Type B pancreatic cell (in vitro differentiated cells): ENCODE results near the gene OTULINL. TPM values are rescaled to one million over a fixed set of nuclear protein-coding genes. Genes with fewer than 3 reads are reported as not detected.

Experiments
- DNase-seq: peaks from one replicate; pipeline ENCODE4 v3.0.0; 2021; ENCODE audit warnings: mixed read lengths; ENCODE audit not compliant: unreplicated experiment; ENCODE audit errors: extremely low spot score
- H3K27ac Mint-ChIP-seq: 2 replicates; pipeline ENCODE4 v1.8.0; 2021; ENCODE audit warnings: mild to moderate bottlenecking, mixed read lengths
- H3K27me3 Mint-ChIP-seq: 2 replicates; pipeline ENCODE4 v1.8.0; 2021; ENCODE audit warnings: mixed read lengths
- H3K36me3 Mint-ChIP-seq: 2 replicates; pipeline ENCODE4 v1.8.0; 2021; ENCODE audit warnings: mixed read lengths
- H3K4me1 Mint-ChIP-seq: one replicate; pipeline ENCODE4 v1.8.0; 2021; ENCODE audit warnings: mixed read lengths; ENCODE audit not compliant: unreplicated experiment
- H3K4me3 Mint-ChIP-seq: 2 replicates; pipeline ENCODE4 v1.8.0; 2021; ENCODE audit warnings: mild to moderate bottlenecking, mixed read lengths
- H3K9me3 Mint-ChIP-seq: 2 replicates; pipeline ENCODE4 v1.8.0; 2021; ENCODE audit warnings: mixed read lengths
- total RNA-seq: library from RNA; stranded (reverse); gene quantifications from 2 replicates; pipeline ENCODE4 v1.2.1, GENCODE V29; 2021; ENCODE audit warnings: low replicate concordance
- TF ChIP-seq, protein P1 (sequence below): fragments of 200-600 bp; sonication (generic); conservative IDR thresholded peaks from 2 replicates; pipeline ENCODE4 v1.5.0; 2021; ENCODE audit warnings: antibody characterized with exemption, mild to moderate bottlenecking

Gene OTULINL
- total RNA-seq, 1 donor from 2014 or later = 7.1 TPM

DNA sequence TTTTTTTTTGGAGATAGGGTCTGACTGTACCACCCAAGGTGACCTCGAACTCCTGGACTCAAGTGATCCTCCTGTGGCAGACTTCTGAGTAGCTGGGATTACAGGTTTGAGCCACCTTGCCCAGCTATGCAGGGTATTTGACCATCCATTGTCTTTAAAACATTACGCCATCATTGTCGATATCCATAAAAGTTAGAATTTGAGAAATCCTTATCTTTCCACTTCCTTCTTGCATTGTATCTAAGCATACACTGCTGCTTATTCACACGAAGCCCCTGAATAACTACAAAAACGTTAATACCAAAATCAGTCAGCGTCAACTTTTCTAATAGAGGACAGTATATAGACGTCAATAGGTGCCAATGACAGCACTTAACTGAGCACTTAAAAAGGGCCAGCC lies 5.4 kb upstream of the OTULINL start:
- Mint-ChIP-seq H3K36me3 (no peaks in the 10 kb centered on the region), H3K4me3 (no peak overlapping the region), H3K4me1 (peaks cover 10% of the 10 kb centered on the region), H3K27ac (no peak overlapping the region), H3K9me3 (no peaks in the 10 kb centered on the region), H3K27me3 (peaks cover 31% of the 10 kb centered on the region)
- DNase-seq = no peak
- TF ChIP-seq, protein P1, sequence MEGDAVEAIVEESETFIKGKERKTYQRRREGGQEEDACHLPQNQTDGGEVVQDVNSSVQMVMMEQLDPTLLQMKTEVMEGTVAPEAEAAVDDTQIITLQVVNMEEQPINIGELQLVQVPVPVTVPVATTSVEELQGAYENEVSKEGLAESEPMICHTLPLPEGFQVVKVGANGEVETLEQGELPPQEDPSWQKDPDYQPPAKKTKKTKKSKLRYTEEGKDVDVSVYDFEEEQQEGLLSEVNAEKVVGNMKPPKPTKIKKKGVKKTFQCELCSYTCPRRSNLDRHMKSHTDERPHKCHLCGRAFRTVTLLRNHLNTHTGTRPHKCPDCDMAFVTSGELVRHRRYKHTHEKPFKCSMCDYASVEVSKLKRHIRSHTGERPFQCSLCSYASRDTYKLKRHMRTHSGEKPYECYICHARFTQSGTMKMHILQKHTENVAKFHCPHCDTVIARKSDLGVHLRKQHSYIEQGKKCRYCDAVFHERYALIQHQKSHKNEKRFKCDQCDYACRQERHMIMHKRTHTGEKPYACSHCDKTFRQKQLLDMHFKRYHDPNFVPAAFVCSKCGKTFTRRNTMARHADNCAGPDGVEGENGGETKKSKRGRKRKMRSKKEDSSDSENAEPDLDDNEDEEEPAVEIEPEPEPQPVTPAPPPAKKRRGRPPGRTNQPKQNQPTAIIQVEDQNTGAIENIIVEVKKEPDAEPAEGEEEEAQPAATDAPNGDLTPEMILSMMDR = no peak

DNA sequence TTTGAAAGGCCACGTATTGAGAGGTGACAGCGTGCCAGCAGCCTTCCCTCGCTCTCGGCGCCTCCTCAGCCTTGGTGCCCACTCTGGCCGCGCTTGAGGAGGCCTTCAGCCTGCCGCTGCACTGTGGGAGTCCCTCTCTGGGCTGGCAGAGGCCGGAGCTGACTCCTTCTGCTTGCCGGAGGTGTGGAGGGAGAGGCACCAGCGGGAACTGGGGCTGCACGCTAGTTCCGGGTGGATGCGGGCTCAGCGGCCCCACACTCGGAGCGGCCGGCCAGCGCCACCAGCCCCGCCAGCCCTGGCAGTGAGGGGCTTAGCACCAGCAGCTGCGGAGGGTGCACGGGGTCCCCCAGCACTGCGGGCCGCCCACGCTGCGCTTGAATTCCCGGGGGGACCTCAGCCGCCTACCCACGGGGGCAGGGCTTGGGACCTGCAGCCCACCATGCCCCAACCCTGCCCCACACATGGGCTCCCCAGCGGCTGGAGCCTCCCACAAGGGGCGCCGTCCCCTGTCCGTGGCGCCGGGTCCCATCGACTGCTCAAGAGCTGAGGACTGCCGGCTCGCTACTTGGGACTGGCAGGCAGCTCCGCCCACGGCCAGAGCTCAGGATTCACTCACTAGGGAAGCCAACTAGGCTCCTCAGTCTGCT lies 4.4 kb upstream of the OTULINL start:
- Mint-ChIP-seq H3K4me3 (no peak overlapping the region), H3K27ac (no peak overlapping the region), H3K4me1 (peaks cover 10% of the 10 kb centered on the region), H3K9me3 (no peaks in the 10 kb centered on the region), H3K27me3 (peaks cover 31% of the 10 kb centered on the region), H3K36me3 (no peaks in the 10 kb centered on the region)
- DNase-seq = no peak
- TF ChIP-seq, protein P1 = no peak

DNA sequence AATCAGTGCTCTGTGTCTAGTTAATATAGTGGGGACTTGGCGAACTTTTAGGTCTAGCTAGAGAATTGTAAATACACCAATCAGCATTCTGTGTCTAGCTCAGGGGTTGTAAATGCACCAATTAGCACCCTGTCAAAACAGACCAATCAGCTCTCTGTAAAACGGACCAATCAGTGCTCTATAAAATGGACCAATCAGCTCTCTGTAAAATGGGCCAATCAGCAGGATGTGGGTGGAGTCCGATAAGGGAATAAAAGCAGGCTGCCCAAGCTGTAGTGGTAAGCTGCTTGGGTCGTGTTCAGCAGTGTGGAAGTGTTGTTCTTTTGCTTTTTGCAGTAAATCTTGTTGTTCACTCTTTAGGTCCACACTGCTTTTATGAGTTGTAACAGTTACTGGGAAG lies 3.6 kb upstream of the OTULINL start:
- peaks cover 38% of the 10 kb centered on the region for H3K27me3 Mint-ChIP-seq
- H3K4me1 Mint-ChIP-seq = peaks cover 10% of the 10 kb centered on the region
- H3K27ac Mint-ChIP-seq = no peak overlapping the region

GRCh38 chr5:14579246-14579645 lies 2.3 kb upstream of the OTULINL start:
- Mint-ChIP-seq H3K27me3 (peaks cover 51% of the 10 kb centered on the region), H3K36me3 (no peaks in the 10 kb centered on the region), H3K9me3 (no peaks in the 10 kb centered on the region), H3K27ac (no peak overlapping the region), H3K4me1 (peaks cover 10% of the 10 kb centered on the region), H3K4me3 (no peak overlapping the region)
- DNase-seq = no peak
- TF ChIP-seq, protein P1 = no peak

More for the DNA sequence above, 3.6 kb upstream of the OTULINL start:
- DNase-seq = no peak
- Mint-ChIP-seq H3K36me3 (no peaks in the 10 kb centered on the region), H3K9me3 (no peaks in the 10 kb centered on the region), H3K4me3 (no peak overlapping the region)
- TF ChIP-seq, protein P1 = no peak

DNA sequence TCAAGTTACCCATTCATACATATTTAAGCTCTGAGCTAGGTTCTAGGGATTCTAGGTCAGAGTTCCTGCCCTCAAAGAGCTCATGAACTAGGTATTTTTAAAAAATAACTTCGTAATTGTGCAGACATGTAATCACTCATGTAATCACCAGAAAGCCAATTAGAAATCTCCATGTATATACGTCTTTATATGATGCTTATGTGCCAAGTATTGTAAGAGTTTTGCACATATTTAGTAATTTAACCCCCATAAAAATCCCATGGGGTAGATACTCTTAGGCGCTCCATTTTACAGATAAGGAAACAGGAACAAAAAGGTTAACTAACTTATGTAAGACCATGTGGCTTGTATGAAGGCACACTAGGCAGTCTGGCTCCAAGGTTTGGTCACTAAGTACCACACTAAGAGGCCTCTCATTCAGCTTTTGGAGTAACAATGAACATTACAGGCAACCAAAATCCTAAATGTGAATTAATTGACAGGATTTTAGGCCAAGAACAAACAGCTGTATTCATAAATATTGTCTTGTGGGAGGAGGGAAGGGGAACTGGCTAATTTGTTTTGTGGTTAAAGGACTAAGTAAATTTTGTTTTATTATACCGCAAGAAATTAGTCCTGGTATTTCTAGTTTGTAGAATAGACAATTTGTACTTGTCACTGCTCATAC lies 1.7 kb upstream of the OTULINL start:
- Mint-ChIP-seq H3K27me3 (peaks cover 57% of the 10 kb centered on the region), H3K36me3 (peaks cover 4% of the 10 kb centered on the region), H3K9me3 (no peaks in the 10 kb centered on the region), H3K4me1 (peaks cover 10% of the 10 kb centered on the region), H3K4me3 (peak overlapping the region; percentile 76), H3K27ac (no peak overlapping the region)
- no peak for DNase-seq
- TF ChIP-seq, protein P1 = no peak
